ENCODE measurements around the gene SLAIN1.
A peak's percentile ranks its signal among the peaks of the same experiment; 100 is the strongest.
"Not testable (repeated sequence)": the region's sequence is repeated elsewhere in the genome, so short reads cannot be mapped to it uniquely, and the experiment has no call there.

Gene SLAIN1

GRCh38 chr13:77697217-77698103 is at the start of gene SLAIN1:
Gene SLAIN1, plus strand, starts transcription at chr13:77697687. Its CDS starts 227 bp downstream, at chr13:77697914.
- TF ChIP-seq POLR2A (IDR thresholded peaks at IDR 0.05; ENCODE audit: low read length) (no peak), GATA1 (IDR thresholded peaks at IDR 0.05; ENCODE audit: low read depth, low read length) (no peak)
- peak; percentile 89 to 90 for DNase-seq

GRCh38 chr13:77650409-77650808 is 47.1 kb upstream of the SLAIN1 start:
- no peak for TF ChIP-seq GATA1 (IDR thresholded peaks at IDR 0.05; ENCODE audit: low read depth, low read length)
- TF ChIP-seq POLR2A (IDR thresholded peaks at IDR 0.05; ENCODE audit: low read length), result no peak
- DNase-seq, result no peak

GRCh38 chr13:77653301-77653700 is 44.2 kb upstream of the SLAIN1 start:
- DNase-seq, result no peak
- TF ChIP-seq POLR2A (IDR thresholded peaks at IDR 0.05; ENCODE audit: low read length), result no peak
- TF ChIP-seq GATA1 (IDR thresholded peaks at IDR 0.05; ENCODE audit: low read depth, low read length), result no peak

GRCh38 chr13:77660016-77660415 is 37.5 kb upstream of the SLAIN1 start:
- not testable (repeated sequence) for DNase-seq

GRCh38 chr13:77660841-77661250 is 36.6 kb upstream of the SLAIN1 start:
- TF ChIP-seq GATA1 (IDR thresholded peaks at IDR 0.05; ENCODE audit: low read depth, low read length) (no peak), POLR2A (IDR thresholded peaks at IDR 0.05; ENCODE audit: low read length) (no peak)

GRCh38 chr13:77662301-77662700 is 35.2 kb upstream of the SLAIN1 start:
- DNase-seq, result not testable (repeated sequence)

More at GRCh38 chr13:77660841-77661250, 36.6 kb upstream of the SLAIN1 start:
- no peak for DNase-seq

GRCh38 chr13:77662831-77663230 is 34.7 kb upstream of the SLAIN1 start:
- DNase-seq, result not testable (repeated sequence)

GRCh38 chr13:77674852-77675251 is 22.6 kb upstream of the SLAIN1 start:
- DNase-seq, result no peak
- no peak for TF ChIP-seq POLR2A (IDR thresholded peaks at IDR 0.05; ENCODE audit: low read length)
- no peak for TF ChIP-seq GATA1 (IDR thresholded peaks at IDR 0.05; ENCODE audit: low read depth, low read length)

- no peak for DNase-seq
- TF ChIP-seq POLR2A (IDR thresholded peaks at IDR 0.05; ENCODE audit: low read length) (no peak), GATA1 (IDR thresholded peaks at IDR 0.05; ENCODE audit: low read depth, low read length) (no peak)
Observed at GRCh38 chr13:77678691-77679235, 18.7 kb upstream of the SLAIN1 start.

- TF ChIP-seq GATA1 (IDR thresholded peaks at IDR 0.05; ENCODE audit: low read depth, low read length) (no peak), POLR2A (IDR thresholded peaks at IDR 0.05; ENCODE audit: low read length) (no peak)
- DNase-seq, result no peak
Observed at GRCh38 chr13:77687799-77688198, 9.7 kb upstream of the SLAIN1 start.

- TF ChIP-seq GATA1 (IDR thresholded peaks at IDR 0.05; ENCODE audit: low read depth, low read length), result no peak
- TF ChIP-seq POLR2A (IDR thresholded peaks at IDR 0.05; ENCODE audit: low read length), result no peak
- no peak for DNase-seq
Observed at GRCh38 chr13:77691871-77692270, 5.6 kb upstream of the SLAIN1 start.

GRCh38 chr13:77692746-77693448 is 4.6 kb upstream of the SLAIN1 start:
- TF ChIP-seq POLR2A (IDR thresholded peaks at IDR 0.05; ENCODE audit: low read length) (no peak), GATA1 (IDR thresholded peaks at IDR 0.05; ENCODE audit: low read depth, low read length) (no peak)

GRCh38 chr13:77693449-77693940 is 4.0 kb upstream of the SLAIN1 start:
- no peak for TF ChIP-seq GATA1 (IDR thresholded peaks at IDR 0.05; ENCODE audit: low read depth, low read length)

More at GRCh38 chr13:77692746-77693448, 4.6 kb upstream of the SLAIN1 start:
- DNase-seq, result no peak

GRCh38 chr13:77696006-77696878 is 1.2 kb upstream of the SLAIN1 start:
- peak; percentile 37 to 39 for DNase-seq
- TF ChIP-seq GATA1 (IDR thresholded peaks at IDR 0.05; ENCODE audit: low read depth, low read length), result no peak
- no peak for TF ChIP-seq POLR2A (IDR thresholded peaks at IDR 0.05; ENCODE audit: low read length)

More at GRCh38 chr13:77693449-77693940, 4.0 kb upstream of the SLAIN1 start:
- DNase-seq, result no peak

Data from erythroblast (primary cell).